Suprapubic skin (tissue), 4 donors: Measurements from ENCODE around the gene OR4D6. TPM values are rescaled to one million over a fixed set of nuclear protein-coding genes. Genes with fewer than 3 reads are reported as not detected.

Experiments
- DNase-seq, 2 donors: peaks; one replicate each; pipeline ENCODE4 v3.0.0-alpha.2; 2019; ENCODE audit warnings: low spot score in 2 of 2
- H3K27ac ChIP-seq: fragments of 200-600 bp; sonication (generic); one replicate; pipeline ENCODE4 v1.5.1; 2019
- H3K27me3 ChIP-seq: fragments of 200-600 bp; sonication (generic); one replicate; pipeline ENCODE4 v1.5.1; 2019
- H3K36me3 ChIP-seq: fragments of 200-600 bp; sonication (generic); one replicate; pipeline ENCODE4 v1.5.1; 2019
- H3K4me1 ChIP-seq: fragments of 200-600 bp; sonication (generic); one replicate; pipeline ENCODE4 v1.5.1; 2019
- H3K4me3 ChIP-seq: fragments of 200-600 bp; sonication (generic); one replicate; pipeline ENCODE4 v1.5.1; 2019; ENCODE audit warnings: mild to moderate bottlenecking
- H3K9me3 ChIP-seq: fragments of 200-600 bp; sonication (generic); one replicate; pipeline ENCODE4 v1.5.1; 2019
- EP300 ChIP-seq: sonication (generic); formaldehyde crosslinking; IDR thresholded peaks from one replicate; pipeline ENCODE4 v1.6.1; 2017; ENCODE audit warnings: antibody characterized with exemption
- POLR2A ChIP-seq, 2 donors: fragments of 450-650 bp; IDR thresholded peaks; one replicate each; pipeline ENCODE4 v1.6.1; 2017; ENCODE audit warnings: antibody characterized with exemption in 2 of 2, mild to moderate bottlenecking in 2 of 2, moderate library complexity in 2 of 2
- POLR2AphosphoS5 ChIP-seq, 3 donors: sonication (generic); formaldehyde crosslinking; IDR thresholded peaks; one replicate each; pipeline ENCODE4 v1.6.1; 2017; ENCODE audit warnings: antibody characterized with exemption in 3 of 3
- WGBS: methylation state at CpG from one replicate; pipeline ENCODE4 v1.1.5; 2018; 5-methylcytosine and 5-hydroxymethylcytosine counted together
- total RNA-seq, 4 donors: library from RNA; depleted of rRNA; stranded (reverse); fragments of >200 nt; gene quantifications; one replicate each; pipeline ENCODE4 v1.1.0, GENCODE V29; 2016
- TF ChIP-seq, protein P1 (sequence below), 2 donors: fragments of 200-600 bp in 1 of 2; fragments of 450-650 bp in 1 of 2; sonication (generic) in 1 of 2; IDR thresholded peaks; one replicate each; pipeline ENCODE4 v1.5.1; 2016 to 2019; ENCODE audit warnings: antibody characterized with exemption in 2 of 2, mild to moderate bottlenecking in 1 of 2, moderate library complexity in 1 of 2

OR4D6 gene
- total RNA-seq, 4 donors from 2014 or later = not detected

DNA sequence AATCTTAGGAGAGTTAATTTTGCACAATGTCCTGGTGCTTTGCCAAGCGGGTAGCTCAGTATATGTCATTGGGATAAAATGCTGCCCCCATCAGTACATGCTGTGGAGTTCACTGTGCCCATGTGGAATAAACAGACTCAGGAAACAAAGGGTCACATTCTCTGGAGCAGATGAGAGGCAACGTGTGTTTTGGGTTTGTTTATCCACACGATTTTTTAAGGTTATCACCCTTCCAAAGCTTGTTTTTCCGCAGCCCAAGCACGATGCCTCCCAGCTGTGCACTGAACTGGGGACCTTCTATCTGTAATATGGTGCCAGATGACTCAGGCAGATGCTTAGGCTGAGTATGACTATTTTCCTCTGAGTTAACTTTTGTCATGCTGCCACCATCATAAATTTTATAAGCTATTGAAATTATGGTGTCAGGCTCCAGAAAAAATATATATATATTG, 6.5 kb downstream of the OR4D6 start:
- DNase-seq = no peak
- no peak overlapping the region for H3K4me3 ChIP-seq
- no peak for TF ChIP-seq POLR2A (IDR thresholded peaks at IDR 0.05)
- TF ChIP-seq POLR2AphosphoS5 (IDR thresholded peaks at IDR 0.05) = no peak
- TF ChIP-seq, protein P1, sequence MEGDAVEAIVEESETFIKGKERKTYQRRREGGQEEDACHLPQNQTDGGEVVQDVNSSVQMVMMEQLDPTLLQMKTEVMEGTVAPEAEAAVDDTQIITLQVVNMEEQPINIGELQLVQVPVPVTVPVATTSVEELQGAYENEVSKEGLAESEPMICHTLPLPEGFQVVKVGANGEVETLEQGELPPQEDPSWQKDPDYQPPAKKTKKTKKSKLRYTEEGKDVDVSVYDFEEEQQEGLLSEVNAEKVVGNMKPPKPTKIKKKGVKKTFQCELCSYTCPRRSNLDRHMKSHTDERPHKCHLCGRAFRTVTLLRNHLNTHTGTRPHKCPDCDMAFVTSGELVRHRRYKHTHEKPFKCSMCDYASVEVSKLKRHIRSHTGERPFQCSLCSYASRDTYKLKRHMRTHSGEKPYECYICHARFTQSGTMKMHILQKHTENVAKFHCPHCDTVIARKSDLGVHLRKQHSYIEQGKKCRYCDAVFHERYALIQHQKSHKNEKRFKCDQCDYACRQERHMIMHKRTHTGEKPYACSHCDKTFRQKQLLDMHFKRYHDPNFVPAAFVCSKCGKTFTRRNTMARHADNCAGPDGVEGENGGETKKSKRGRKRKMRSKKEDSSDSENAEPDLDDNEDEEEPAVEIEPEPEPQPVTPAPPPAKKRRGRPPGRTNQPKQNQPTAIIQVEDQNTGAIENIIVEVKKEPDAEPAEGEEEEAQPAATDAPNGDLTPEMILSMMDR (IDR thresholded peaks at IDR 0.05) = no peak
- no peak for TF ChIP-seq EP300
- no peaks in the 10 kb centered on the region for H3K4me1 ChIP-seq
- H3K36me3 ChIP-seq = no peaks in the 10 kb centered on the region
- H3K27ac ChIP-seq = no peak overlapping the region
- no peaks in the 10 kb centered on the region for H3K9me3 ChIP-seq
- H3K27me3 ChIP-seq = no peaks in the 10 kb centered on the region
- 50% methylated on average over 5 of the region's 5 CpGs for WGBS

DNA sequence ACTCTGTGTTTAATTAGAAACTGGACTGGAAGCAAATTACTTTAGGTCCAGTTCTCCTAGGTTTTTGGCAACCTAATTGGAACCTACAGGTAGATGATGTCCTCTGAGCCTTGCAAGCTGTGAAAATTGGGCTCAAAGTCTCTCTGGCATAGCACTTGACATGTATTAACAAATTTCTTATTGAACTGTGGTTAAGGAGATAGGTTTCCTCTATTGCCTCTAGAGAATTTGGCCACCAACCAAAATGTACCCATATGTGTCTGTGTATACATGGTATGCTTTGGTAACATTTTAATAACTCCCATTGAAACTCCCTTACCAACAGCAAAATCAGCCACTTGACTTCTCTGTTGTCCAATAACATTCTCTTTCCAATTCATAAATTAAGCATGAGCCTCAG, 16.3 kb downstream of the OR4D6 start, which contains the start of gene OR4D10:
Gene OR4D10, plus strand, starts transcription at position 301 of the 400 bp plus-strand sequence. CDS start 4,115 bp downstream, outside the sequence.
- H3K4me1 ChIP-seq = no peaks in the 10 kb centered on the region

DNA sequence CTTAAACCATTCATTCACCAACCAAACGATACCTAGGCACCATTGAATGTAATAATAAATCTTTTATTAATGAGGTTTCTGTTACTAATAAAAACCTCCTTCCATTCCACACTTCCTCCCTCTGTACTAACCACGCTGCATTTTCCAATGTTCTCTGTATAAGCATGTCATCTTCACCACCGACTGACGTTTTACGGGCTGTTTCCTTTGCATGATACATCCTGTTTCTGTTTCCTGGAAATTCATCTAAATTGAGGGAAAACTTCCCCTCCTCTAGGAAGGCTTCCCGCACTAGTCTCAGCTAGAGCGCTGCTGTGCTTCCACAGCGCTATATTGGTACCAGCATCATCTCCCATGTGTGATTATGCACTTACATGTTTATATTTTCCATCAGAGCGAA, 18.4 kb downstream of the OR4D6 start:
- 63% methylated on average over 9 of the region's 9 CpGs for WGBS
- H3K27ac ChIP-seq = no peak overlapping the region
- H3K36me3 ChIP-seq = no peaks in the 10 kb centered on the region
- no peaks in the 10 kb centered on the region for H3K27me3 ChIP-seq
- H3K4me3 ChIP-seq = no peak overlapping the region
- no peak for DNase-seq
- H3K9me3 ChIP-seq = no peaks in the 10 kb centered on the region
- TF ChIP-seq EP300 = no peak
- no peak for TF ChIP-seq POLR2AphosphoS5 (IDR thresholded peaks at IDR 0.05)
- TF ChIP-seq, protein P1 (IDR thresholded peaks at IDR 0.05) = no peak
- no peak for TF ChIP-seq POLR2A (IDR thresholded peaks at IDR 0.05)
- no peaks in the 10 kb centered on the region for H3K4me1 ChIP-seq

More for the DNA sequence above, 16.3 kb downstream of the OR4D6 start, which contains the start of gene OR4D10:
- H3K9me3 ChIP-seq = no peaks in the 10 kb centered on the region
- no peak within 1 kb of the TSS for H3K4me3 ChIP-seq
- TF ChIP-seq, protein P1 (IDR thresholded peaks at IDR 0.05) = no peak
- TF ChIP-seq POLR2AphosphoS5 (IDR thresholded peaks at IDR 0.05) (no peak), POLR2A (IDR thresholded peaks at IDR 0.05) (no peak), EP300 (no peak)
- no peak within 1 kb of the TSS for H3K27ac ChIP-seq
- H3K27me3 ChIP-seq = no peaks in the 10 kb centered on the region
- DNase-seq = no peak
- H3K36me3 ChIP-seq = no peaks in the 10 kb centered on the region

DNA sequence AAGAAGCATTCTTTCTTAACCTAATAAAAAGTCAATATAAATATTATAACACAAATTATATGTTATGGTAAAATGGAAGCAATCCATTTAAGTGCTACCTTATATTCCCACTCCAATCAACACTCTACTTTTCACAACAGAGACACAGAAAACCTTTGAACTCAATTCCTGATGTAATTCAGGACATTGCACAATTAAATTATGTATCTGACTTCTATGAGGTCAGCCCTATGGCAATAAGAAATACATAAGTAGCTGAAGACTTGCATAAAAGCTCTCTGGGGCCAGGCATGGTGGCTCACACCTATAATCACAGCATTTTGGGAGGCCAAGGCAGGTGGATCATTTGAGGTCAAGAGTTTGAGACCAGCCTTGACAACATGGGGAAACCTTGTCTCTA, 23.1 kb downstream of the OR4D6 start:
- DNase-seq = no peak
- TF ChIP-seq POLR2AphosphoS5 (IDR thresholded peaks at IDR 0.05) (no peak), EP300 (no peak), POLR2A (IDR thresholded peaks at IDR 0.05) (no peak)
- TF ChIP-seq, protein P1 (IDR thresholded peaks at IDR 0.05) = no peak

DNA sequence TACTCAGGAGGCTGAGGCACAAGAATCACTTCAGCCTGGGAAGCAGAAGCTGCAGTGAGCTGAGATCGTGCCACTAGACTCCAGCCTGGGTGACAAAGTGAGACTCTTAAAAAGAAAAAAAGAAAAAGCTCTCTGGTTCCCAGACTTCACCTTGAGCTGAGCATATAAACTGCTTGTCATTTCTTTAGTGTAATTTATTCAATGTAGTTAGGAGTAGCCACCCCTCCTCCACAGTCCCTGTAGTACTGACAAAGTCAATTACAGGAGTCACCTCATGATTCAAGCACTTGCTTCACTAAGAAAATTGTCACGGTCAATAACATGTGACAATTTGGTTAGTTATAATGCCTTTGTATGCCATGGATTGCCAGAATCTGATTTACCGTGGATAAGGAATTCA, 23.6 kb downstream of the OR4D6 start:
- no peaks in the 10 kb centered on the region for H3K9me3 ChIP-seq
- no peak overlapping the region for H3K4me3 ChIP-seq
- 86% methylated on average over 3 of the region's 3 CpGs for WGBS
- H3K4me1 ChIP-seq = no peaks in the 10 kb centered on the region
- no peaks in the 10 kb centered on the region for H3K36me3 ChIP-seq
- no peak overlapping the region for H3K27ac ChIP-seq
- no peaks in the 10 kb centered on the region for H3K27me3 ChIP-seq
- TF ChIP-seq, protein P1 (IDR thresholded peaks at IDR 0.05) = no peak
- TF ChIP-seq POLR2AphosphoS5 (IDR thresholded peaks at IDR 0.05) = no peak
- TF ChIP-seq POLR2A (IDR thresholded peaks at IDR 0.05) = no peak
- no peak for TF ChIP-seq EP300
- DNase-seq = no peak

More for the DNA sequence above, 23.1 kb downstream of the OR4D6 start:
- Histone ChIP-seq H3K36me3 (no peaks in the 10 kb centered on the region), H3K27ac (no peak overlapping the region), H3K4me3 (no peak overlapping the region), H3K9me3 (no peaks in the 10 kb centered on the region), H3K27me3 (no peaks in the 10 kb centered on the region), H3K4me1 (no peaks in the 10 kb centered on the region)
